ENCODE data around the gene C12orf76.
"Not testable (repeated sequence)": the region's sequence is repeated elsewhere in the genome, so short reads cannot be mapped to it uniquely, and the experiment has no call there.

C12orf76 gene, protein sequence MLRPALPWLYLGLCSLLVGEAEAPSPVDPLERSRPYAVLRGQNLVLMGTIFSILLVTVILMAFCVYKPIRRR

DNA sequence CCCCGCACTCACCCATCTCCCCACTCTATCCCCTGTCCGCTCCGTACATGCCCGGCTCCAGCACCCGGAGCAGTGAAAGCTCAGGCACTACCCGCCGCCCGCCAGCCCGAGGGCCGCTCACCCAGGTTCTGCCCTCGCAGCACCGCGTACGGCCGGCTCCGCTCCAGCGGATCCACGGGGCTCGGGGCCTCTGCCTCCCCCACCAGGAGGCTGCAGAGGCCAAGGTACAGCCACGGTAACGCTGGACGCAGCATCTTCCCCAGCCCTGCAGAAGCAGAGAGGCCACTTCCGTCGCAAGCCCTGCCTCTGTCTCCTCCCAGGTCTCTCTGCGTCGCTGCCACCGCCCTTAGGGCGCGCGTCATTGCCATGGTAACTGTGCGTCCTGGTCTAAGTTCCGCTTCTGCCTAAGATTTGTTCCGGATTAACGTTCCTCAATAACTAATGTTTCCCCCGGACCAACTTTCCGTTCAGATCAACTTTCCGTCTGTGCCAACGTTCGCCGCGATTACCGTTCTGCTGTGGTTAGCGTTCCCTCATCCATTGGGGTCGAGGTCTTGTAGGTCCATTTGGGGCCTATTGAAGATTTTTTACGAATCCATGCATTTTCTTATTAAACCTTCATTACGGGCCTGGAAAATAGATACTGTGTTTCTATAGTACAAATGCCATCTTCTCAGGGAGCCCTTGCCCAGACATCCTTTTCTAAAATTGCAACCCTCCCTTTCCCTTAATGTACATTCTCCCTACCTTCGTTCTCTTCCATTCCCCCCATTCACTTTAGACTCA lies at the start of gene C12orf76:
Gene C12orf76 (minus strand): TSS at position 281 of the 786 bp plus-strand sequence. CDS start 27 bp downstream, at position 254.
- peak; percentile 34 to 97 (median 89) for DNase-seq

DNA sequence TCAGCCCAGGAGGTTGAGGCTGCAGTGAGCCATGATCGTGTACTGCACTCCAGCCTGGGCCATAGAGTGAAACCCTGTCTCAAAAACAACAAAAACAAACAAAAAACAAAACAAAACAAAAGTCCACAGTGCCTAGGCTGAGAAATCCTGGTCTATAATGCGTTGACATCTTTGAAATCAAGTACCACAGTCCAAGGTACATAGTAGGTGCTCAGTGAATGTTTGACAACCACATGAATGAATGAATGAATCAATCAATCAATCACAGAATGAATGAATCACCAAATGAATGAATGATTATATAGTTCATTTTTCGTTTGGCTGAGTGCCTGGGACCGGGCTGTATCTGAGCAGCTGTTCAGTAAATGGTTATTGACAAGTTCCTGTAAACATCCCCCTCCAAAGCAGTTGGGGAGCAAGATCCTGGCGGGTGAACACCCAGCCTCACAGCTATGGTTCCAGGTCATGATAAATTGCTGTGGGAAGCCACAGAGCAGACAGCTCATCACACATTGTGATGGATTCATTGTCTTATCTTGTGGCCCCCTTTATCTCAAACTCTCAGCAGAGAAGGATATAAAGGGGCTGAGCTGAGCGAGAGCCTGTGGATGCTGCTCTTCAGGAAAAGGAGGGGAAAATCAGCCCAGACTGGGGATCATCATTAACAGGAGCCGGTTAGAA lies 45.4 kb upstream of the C12orf76 start:
- DNase-seq: no peak

DNA sequence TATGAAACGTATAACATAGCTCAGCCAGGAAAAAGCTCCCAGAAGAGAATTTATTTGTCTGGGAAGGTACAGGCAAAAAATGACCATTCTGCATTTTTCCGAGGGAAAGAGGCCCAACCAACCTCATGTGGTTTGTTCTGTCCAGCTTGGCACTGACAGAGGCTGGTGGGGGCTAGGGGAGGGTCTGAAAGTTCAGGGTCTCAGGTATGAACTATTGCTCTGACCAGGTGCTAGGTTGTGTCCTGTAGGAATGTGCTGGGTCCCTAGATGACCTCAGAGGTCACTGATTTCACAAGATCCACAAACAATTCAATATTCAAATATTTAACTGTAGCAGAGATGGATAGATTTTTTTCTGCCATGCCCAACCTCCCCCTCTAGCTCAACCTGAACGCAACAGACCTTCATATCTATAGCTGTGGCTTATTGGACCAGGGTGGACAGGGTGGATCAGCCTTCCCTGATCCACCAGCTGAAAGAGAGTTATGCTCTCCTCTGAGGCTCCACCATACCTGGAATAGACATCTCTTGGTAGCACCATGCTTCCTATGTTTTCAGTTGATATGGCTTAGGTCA lies 42.9 kb upstream of the C12orf76 start:
- DNase-seq: no peak

DNA sequence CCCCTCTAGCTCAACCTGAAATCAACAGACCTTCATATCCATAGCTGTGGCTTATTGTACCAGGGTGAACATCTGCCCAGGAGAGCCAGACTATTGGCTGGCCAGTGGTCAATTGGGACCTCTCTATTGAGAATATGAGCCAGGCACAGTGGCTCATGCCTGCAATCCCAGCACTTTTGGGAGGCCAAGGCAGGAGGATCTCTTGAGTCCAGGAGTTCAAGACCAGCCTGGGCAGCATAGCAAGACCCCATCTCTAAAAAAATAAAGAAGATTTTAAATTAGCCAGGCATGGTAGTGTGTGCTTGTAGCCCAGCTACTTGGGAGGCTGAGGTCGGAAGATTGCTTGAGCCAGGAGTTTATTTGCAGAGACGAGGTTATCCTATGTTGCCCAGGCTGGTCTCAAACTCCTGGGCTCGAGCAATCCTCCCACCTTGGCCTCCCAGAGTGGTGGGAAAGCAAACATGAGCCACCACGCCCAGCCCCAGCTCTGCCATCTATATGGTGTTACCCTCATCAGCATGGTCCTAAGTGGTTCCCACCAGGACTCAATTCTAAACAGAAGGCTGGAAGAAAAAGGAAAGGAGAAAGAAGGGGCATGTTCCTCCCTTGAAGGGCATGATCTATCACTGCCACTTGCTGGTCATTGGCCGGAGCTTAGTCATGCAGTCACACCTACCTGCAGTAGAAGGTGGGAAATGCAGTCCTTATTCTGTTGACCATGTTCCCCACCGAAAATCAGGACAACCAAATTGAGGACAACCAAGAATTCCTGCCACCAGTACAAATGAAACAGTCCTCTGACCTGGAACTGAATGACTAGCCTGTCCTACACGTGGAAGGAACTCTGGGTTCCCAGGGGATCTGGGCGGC lies 42.2 kb upstream of the C12orf76 start:
- DNase-seq: no peak

DNA sequence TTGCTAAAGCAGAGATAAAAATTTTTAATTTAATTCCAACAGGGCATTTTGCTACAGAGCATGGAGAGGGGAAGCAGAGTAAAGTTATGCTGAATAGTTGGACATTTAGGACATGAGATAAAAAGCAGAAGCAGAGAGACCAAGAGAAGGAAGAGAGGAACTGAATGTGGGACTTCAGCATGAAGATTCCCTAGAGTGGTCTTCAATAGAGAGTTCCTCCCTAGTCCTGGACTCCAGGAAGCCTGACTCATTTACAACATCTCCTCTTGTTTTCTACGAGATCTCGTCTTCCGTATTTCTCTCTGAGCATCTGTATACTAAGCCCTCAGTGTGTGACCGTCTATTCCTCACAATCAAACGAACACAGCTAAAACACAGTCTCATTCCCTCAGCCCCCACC lies 40.6 kb upstream of the C12orf76 start:
- DNase-seq: no peak

DNA sequence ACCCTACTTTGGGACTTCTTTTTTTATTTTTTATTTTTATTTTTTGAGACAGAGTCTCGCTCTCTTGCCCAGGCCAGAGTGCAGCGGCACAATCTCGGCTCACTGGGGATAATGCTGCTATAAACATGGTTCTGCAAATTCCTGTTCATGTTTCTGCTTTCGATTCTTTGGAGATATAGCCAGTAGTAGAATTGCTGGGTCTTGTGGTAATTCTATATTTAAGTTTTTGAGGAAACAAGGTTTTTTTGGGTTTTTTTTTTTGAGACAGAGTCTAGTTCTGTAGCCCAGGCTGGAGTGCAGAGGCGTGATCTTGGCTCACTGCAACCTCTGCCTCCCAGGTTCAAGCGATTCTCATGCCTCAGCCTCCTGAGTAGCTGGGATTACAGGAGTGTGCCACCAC lies 39.9 kb upstream of the C12orf76 start:
- DNase-seq: not testable (repeated sequence)

DNA sequence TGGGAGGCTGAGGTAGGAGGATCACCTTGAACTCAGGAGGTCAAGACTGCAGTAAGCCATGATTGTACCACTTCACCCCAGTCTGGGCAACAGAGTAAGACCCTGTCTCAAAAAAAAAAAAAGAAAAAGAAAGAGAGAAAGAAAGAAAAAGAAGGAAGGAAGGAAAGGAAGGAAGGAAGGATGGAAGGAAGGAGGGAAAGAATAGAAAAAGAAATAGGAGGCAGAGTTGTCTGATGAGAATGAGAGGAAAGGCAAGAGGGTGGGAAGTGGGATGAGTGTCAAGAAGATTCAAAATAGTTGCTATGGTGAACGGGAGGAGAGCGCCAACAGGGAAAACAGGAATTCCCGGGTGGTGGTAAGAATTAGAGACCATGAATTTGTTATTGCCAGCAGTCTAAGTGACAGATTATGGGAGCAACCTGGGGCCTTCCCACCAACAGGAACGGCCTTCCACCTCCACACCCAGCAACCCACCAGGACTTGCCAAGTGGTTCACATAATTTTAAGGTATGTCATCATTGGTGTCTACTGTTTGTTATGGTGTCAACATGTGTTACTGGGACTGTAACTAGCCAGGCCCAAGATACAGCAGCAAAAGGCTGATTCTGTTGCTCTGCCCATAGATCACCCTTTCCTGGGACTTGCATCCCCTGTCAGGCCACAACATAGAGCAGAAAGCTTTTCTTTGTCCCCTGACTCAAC lies 36.1 kb upstream of the C12orf76 start:
- DNase-seq: no peak

DNA sequence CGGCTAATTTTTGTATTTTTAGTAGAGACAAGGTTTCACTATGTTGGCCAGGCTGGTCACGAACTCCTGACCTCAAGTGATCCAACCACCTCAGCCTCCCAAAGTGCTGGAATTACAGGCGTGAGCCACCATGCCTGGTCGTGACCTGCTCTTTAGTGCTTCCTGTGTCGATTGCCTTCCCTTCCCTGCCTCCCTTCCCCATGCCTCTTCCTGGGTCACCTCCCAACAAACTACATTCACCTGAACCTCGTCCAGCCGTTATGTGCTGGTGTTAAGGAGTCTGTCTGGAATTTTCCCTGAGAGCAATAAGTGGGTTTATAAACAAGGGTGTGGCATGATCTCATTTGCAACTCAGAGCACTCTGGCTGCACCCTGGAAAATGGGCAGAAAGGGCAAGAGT lies 32.1 kb upstream of the C12orf76 start:
- DNase-seq: no peak

DNA sequence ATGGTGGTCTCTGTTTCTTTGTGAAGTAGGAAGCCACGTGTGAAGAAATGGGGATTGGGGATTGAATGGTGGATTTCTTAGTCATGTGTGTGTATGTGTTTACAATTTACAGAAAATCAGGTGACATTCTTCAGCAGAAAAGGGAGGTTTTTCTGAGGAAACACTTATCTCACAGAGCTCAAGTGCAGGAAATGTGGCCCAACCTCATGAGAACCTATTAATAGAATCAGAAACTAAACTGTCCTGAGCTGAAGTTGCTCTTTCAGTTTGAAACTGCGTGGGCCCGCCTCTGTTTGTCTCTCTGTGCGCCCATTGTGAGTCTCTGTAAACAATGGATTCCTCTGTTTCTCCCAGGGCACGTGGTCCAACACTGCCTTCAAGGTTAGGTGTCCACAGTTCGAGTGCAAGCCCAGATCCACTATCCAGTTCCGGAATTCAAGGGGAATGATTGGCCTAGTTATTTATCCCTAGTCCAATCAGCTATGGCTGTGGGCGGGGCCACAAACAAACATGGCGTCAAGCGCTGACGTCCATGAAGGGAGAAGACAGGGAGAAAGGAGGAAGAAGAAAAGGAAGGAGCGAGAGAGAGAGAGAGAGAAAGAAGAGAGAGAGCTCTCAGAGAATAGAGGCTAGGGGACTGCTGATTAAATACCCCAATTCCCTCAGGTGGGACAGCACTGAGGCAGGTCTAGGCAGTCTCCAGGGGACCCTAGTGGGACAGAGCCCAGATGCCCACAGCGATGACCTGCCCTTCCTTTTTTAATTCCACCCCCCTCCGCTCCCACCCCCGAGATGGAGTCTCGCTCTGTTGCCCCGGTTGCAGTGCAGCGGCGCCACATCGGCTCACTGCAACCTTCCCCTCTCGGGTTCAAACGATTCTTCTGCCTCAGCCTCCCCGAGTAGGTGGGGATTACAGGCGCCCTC lies 31.4 kb upstream of the C12orf76 start:
- DNase-seq: peak in 54 of 56 donors; percentile 8 to 93 (median 83)

DNA sequence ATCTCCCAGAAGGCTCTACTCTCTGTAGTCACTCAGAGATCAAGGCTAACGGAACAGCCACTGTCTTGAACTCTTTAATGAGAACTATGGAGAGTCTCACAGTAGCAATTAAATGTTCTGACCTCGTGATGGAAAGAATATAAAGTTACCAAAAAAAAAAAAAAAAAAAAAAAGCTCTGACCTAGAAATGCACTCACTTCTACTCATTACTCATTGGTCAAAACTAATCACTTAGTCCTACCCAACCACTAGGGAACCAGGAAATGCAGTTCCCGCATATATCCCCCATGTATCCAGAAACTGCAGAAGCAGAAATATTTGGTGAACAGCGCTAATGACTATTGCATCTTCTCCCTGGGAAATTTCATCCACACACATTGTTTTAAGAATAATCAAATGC lies 29.5 kb upstream of the C12orf76 start:
- DNase-seq: no peak

DNA sequence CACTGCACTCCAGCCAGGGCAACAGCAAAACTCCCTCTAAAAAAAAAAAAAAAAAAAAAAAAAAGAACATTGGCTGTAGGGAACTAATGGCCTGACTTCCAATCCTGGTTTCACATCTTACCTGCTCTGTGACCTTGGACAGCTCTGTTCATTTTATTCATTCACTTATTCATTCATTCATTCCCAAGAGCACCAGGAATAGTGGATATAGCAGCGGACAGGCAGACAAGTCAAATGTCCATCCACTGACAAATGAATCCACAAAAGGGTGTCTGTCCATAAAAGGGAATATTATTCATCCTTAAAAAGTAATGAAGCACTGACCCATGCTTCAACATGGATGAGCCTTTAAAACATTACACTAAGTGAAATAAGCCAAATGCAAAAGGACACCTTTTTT lies 27.6 kb upstream of the C12orf76 start:
- DNase-seq: no peak

DNA sequence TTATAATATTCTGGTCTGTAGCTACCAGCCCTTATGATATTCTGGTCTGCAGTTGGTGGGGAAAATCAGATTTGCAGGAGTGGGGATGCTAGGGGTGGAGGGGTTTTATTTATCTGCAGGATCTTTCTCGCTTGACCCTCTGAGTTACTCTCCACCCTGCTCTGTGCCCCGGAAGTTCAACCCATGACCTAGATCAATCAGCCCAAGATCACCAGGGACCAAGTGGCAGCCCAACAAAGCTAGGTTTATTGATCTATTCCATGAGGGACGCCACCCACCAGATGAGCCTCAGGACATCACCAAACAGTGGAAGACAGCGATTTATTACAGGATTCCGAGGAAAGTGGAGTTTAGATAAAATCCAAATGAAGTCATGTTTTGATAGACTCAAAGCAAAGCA lies 25.8 kb upstream of the C12orf76 start:
- DNase-seq: peak in 24 of 56 donors; percentile 3 to 63 (median 34)

DNA sequence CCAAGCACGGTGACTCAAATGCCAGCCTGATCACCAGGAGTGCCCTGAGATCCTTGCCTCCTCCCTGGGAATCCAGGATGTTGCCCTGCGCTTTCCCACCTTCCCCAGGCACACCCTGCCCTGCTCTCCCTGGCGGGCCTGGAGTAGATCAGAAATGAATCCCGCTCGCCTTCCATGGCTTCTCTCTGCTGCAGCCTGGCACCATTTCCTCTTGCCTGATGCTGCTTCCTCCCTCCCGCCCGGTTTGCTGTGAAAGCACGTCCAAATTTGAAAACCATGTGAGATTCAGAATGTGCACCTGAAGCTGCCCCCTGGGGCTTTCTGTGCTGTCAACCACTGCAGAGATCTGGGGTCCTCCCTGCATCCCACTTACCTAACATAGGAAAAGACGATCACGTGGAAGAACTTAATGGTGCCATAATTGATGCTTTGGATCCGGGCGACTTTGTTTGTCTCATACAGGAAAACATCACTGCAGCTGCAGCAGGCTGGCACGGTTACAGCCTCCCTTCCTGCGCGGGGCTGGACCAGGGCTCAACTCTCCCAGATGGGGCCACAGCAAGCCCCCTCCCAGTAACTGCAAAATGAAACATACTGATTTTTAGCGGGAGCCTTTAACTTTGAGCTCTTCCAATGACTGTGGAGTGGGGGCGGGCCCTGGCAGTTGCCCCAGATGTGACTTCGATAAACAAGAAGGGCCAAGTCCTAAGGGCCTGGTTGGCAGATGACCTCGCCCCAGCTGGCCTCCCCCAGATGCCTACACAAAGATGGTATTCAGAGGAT lies 24.9 kb upstream of the C12orf76 start:
- peak; percentile 38 to 98 (median 91) for DNase-seq

DNA sequence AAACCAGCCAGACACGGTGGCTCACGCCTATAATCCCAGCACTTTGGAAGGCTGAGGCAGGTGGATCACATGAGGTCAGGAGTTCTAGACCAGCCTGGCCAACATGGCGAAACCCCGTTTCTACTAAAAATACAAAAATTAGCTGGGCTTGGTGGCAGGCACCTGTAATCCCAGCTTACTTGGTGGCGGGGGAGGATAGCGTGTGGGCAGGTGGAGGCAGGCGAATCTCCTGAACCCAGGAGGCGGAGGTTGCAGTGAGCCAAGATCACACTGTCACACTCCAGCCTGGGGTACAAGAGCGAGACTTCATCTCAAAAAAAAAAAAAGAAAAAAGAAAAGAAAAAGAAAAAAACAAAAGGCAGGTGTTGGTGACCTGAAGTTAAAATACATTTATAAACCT lies 24.3 kb upstream of the C12orf76 start:
- peak in 1 of 56 donors; percentile 47 for DNase-seq

DNA sequence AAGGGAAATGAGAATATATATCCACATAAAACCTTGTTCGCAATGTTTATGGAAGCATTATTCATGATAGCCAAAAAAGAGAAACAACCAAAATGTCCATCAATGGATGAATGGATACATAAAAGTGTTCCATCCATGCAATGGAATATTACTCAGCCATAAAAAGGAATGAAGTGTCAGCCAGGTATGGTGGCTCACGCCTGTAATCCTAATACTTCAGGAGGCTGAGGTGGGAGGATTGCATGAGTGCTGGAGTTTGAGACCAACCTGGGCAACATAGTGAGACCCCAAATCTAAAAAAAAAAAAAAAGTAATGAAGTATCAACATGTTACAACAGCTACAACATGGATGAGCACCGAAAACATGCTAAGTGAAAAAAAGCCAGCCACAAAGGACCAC lies 23.6 kb upstream of the C12orf76 start:
- DNase-seq: no peak

DNA sequence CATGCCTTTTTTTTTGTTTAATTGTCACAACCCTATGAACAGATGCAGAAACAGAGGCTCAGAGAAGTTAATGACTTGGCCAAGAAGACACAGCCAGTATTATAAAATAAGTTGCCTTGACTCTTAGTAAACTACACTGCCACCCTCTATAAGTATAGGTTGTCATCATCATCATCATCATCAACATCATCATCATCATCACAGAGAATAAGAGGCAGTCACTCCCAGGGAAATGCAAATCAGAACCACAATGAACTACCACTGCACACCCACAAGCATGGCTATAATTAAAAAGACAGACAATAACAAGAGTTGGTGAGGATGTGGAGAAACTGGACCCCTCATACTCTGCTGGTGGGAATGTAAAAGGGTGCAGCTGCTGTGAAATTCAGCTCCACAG lies 23.2 kb upstream of the C12orf76 start:
- no peak for DNase-seq

DNA sequence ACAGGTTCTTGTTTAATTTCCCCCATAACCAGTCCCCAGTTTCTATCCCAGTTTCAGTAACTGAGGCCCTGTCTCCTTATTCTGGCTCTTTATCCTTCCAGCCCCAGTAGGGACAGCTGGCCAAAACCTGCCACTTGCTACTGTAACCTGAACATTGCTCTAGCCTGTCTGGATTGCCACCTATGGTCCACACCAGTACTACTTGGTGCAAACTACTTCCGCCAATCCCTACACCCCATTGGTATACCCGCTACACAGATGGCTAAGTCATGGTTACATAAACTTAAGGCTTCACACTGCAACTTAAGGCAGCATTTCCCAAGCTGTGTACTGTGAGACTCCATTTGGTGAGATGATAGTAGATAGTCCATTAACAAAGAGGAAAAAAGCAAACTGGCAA lies 20.3 kb upstream of the C12orf76 start:
- no peak for DNase-seq

DNA sequence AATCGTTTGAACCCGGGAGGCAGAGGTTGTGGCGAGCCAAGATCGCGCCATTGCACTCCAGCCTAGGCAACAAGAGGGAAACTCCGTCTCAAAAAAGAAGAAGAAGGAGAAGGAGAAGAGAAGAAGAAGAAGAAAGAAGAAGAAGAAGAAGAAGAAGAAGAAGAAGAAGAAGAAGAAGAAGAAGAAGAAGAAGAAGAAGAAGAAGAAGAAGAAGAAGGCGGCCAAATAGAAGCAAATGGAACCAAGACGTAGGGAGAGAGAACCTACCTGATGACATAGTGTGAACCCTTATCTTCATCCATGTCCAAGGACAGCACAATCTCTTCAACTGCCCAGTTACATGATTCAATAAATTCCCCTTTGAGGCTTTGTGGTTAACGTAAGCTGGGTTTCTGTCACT lies 19.8 kb upstream of the C12orf76 start:
- not testable (repeated sequence) for DNase-seq

DNA sequence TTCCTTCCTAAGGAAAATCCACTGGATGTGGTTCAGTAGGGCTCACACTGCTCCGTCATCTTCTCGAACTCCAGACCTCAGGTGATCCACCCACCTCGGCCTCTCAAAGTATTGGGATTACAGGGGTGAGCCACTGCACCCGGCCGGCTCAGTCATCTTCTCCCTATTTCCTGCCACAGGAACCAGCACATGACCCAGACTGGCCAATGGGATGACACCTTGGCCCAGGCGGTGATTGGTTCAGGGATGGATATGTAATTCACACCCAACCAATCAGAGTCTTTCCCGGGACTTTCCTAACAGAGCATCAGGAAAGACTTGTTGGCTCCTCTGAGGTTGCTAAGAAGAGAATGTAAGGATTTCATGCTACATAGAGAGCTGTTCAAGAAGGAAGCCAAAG lies 19.2 kb upstream of the C12orf76 start:
- DNase-seq: no peak

All from nucleus accumbens (tissue), 56 donors.